GM18502 (cell line): ENCODE data around the gene FITM2.
A peak's percentile ranks its signal among the peaks of the same experiment; 100 is the strongest.
"Not testable (repeated sequence)": the region's sequence is repeated elsewhere in the genome, so short reads cannot be mapped to it uniquely, and the experiment has no call there.

Experiments
- ATAC-seq: cut with Tn5 transposase; IDR thresholded peaks from one replicate; pipeline ENCODE4 v1.9.1; 2021; ENCODE audit warnings: mild to moderate bottlenecking; ENCODE audit not compliant: unreplicated experiment, poor library complexity

The FITM2 gene, protein sequence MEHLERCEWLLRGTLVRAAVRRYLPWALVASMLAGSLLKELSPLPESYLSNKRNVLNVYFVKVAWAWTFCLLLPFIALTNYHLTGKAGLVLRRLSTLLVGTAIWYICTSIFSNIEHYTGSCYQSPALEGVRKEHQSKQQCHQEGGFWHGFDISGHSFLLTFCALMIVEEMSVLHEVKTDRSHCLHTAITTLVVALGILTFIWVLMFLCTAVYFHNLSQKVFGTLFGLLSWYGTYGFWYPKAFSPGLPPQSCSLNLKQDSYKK

DNA sequence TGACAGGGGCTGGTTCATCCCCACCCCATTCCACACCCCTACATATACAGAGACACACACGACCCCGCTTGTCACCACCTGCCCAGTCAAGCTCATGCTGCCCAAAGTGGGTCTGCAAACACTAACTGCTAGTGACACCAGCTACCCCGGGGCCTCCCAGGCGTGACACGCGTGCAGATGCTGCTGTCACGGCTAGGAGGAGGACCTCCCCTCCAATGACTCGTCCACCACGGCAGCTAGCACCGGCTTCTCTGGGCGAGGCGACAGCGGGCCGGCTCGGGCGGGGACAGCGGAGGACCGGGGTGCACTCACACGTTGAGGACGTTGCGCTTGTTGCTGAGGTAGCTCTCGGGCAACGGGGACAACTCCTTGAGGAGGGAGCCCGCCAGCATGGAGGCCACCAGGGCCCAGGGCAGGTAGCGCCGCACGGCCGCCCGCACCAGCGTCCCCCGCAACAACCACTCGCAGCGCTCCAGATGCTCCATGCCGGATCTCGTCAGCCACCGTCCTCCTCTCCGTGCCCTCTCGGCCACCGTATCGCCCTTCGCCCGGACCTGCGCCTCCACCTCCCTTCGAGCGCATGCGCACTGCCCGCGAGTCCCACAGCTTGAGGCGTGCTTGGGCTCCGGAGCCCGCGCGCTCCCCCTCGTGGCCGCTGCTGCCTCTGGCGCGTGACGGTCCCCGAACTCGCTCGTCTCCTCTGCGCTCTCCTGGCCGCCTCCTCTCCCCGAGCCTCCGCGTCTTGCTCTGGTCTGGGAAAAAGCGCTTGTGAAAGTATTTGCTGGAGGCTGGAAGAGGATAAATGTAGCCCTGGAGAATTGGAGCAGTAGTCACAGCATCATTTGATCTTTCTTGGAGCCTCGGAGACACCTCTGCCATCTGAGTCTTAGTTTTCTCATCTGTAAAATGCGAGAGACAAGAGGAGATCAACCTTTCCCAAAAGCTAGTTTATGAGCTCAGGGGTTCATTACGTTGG is at the start of gene FITM2:
FITM2 (minus strand) TSS at position 539 of the 976 bp plus-strand sequence; CDS start at position 485, 54 bp downstream.
- ATAC-seq, result peak; percentile 92

DNA sequence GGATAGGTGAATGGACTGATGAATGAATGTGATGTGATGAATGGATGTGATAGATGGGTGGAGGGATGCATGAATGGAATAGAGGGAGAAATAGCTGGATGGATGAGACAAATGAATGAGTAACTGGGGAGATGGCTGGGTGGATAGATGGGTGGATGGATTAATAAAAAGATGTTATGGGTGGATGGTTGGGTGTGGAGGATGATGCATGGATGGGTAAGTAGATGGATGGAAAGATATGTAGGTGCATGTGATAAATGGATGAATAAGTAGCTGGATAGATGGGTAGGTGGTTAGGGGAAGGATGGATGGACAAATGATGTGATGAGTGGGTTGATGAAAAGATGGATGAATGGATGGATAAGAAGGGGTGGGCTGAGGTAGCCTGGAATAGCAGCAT is 49.2 kb upstream of the FITM2 start:
- ATAC-seq, result no peak

DNA sequence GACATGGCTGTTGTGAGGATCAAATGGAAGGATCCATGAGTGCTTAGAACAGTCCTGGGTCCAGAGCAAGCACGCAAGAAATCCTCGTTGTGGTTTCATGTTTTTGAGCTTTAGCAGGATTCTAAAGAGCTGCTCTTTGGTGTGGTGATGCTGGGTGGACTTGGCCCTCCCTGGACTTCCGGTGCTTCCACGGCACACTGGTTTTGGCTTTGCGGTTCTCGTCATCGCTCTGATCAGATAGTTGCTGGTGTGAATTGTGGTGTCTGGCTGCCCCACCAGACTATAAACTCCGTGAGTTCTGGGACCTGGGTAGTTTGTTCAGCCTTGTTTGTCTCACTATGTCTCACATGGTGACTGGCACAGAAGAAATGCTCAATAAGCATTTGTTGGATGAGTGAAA is 47.8 kb upstream of the FITM2 start:
- no peak for ATAC-seq

DNA sequence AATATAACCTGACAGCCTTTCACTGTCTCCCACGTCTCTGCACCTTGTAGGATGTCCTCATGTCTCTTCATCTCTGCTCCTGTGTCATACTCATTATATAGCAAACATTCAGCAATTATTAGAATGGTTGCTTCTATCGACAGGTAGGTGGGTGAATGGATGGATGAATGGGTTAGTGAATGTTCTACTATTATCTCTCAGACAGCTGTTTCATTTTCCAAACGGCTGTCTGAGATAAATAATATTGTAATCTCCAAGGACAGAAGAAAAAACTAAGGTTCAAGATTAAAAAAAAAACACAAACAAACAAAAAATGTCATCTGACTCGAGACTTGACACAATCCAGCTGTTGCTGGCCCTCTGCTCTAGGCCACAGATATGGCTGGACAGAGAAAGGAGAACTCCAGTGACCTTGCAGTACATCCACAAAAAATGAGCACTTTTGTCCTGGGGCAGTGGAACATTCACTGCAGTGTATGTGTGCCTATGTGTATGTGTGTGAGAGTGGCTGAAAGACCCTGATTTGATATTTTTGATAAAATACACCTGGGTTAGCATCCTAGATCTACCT is 46.6 kb upstream of the FITM2 start:
- no peak for ATAC-seq

DNA sequence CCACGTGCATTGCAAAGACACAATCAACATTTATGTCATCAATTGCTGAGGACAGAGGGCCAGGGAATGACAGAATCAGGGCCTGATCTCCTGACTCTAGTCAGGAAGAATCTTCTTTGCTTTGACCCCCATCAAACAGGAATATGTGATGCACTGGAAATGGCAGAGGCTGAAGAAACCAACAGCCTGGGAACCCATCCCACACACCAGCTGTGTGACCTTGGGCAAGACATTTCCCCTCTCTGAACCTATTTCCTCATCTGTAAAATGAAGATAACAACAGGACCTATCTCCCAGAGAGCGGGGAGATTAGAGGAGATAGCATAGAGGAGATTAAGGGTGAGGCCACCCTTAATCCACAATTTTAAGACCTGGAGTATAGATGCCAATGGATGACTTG is 46.0 kb upstream of the FITM2 start:
- no peak for ATAC-seq

DNA sequence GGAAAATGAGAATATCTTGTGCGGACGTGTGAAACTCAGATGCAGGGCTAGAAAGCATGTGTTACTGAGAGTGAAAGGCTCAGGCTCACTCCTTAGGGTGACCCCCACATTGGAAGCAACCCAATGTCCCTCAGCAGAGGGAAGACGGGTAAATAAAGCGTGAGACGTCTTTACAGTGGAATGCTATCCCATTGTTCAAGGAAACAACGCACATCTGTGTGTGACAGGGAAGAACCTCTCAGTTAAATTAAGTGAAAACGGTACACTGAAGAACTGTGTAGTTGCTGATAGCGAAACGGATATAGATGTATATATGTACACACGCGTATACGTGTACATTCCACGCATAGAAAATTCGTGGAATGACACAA is 45.3 kb upstream of the FITM2 start:
- ATAC-seq, result no peak

DNA sequence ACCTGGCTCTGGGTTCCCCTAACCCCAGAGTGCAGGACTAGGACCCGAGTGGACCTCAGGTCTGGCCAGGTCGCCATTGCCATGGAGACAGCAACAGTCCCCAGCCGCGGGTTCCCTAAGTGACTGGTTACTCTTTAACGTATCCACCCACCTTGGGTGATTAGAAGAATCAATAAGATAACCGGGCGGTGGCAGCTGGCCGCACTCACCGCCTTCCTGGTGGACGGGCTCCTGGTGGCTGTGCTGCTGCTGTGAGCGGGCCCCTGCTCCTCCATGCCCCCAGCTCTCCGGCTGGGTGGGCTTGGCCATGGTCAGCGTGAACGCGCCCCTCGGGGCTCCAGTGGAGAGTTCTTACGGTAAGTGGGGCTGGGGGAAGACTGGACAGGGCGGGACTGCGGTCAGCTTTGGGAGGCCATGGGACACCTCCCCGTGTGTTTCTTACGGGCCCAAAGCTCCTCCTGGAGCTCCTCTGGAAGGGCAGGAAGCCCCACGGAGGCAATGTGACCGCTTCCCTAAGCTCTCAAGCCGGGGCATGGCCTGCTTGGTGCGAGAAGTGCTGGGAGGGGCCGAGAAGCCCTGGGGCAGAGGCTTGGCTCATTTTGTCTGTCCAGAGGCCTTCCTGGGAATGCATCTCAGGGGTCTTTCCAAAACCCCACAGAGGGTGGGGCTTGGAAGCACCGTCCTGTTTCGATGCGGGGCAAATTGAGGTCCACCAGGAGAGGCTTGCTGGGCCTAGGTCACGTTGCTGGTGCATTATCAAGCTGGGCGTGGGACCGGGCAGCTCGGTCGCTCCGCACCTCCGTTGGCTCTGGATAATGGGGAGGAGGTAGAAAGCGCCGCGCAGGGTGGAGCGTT is 44.7 kb upstream of the FITM2 start, which contains the start of gene HNF4A:
HNF4A (plus strand) TSS at position 202 of the 855 bp plus-strand sequence; CDS start at position 308, 106 bp downstream.
- ATAC-seq, result no peak

DNA sequence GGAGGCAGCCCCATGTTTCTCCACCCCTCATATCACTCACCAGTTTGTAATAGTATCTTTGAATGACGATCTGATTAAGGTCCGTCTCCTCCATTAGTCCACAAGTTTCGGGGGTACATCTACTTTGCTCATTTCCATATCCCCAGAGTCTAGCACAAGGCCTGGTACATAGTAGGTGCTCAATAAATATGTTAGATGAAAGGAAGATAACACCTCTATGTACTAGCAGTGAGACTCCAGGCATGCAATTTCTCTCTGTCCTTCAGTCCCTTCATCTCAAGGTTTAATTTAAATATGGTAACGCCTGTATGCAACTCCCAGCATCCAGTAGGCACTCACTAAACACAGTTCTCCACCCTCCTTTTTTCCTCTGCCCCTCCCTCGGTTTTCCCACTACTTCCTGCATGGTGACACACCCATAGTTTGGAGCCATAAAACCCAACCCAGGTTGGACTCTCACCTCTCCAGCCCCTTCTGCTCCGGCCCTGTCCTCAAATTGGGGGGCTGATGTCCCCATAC is 44.0 kb upstream of the FITM2 start:
- no peak for ATAC-seq

DNA sequence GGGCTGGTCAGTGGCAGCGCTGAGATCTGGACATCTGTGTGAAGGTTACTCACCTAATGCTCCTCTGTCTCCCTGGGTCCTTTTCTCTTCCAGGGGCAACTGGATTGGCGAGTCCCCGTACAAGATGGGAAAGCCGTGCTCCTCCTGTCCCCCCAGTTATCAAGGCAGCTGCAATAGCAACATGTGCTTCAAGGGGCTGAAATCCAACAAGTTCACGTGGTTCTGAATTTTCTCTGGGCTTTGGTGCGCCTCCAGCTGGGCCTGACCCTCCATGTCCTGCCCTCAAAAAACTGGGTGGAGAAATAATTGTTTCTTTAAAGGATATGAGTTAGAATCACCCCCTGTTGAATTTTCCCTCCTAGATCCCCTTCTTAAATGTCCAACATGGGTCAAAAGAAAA is 39.6 kb upstream of the FITM2 start:
- ATAC-seq, result no peak

DNA sequence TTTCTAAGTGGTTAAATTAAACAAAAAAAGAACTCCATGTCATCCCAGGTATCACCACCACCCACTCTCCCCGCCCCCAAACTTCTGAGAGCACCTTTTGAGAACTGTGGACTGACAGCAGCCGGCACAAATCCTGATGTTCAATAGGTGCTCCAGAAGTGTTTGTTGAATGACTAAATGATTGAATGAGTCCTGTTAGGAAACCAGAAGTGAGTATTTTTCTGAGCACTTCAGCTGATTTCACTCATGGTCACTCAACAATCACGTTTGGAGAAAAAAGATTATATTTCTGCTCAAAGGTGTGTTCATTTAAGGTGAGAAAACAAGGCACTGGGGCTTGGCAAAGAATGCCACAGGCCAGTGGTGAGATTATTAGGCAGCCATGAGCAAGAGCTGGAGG is 38.3 kb upstream of the FITM2 start:
- no peak for ATAC-seq

DNA sequence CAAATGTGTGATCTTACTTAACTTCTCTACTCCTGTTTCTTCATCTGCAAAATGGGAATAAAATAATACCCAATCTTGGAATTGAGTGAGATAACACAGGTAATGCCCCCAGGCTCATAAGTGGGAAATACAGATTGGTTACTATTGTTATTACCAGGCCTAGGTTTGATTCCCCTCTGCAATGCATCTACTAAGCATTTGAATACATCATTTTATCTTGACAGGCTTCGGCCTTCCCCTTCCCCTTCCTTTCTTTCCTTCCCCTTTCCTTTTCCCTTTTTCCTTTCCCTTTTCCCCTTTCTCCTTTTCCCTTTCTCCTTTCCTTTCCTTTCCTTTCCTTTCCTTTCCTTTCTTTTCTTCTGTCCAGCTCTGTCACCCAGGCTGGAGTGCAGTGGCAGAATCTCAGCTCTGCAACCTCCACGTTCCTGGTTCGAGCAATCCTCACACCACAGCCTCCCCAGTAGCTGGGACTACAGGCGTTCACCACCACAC is 37.2 kb upstream of the FITM2 start:
- no peak for ATAC-seq

DNA sequence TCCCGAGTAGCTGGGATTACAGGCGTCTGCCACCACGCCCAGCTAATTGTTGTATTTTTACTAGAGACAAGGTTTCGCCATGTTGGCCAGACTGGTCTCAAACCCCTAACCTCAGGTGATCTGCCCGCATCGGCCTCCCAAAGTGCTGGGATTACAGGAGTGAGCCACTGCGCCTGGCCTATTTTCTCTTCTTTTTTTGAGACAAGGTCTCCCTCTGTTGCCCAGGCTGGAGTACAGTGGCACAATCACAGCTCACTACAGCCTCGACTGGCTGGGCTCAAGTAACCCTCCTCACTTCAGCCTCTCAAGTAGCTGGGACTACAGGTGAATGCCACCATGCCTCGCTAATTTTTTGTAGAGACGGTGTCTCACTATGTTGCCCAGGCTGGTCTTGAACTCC is 34.9 kb upstream of the FITM2 start:
- not testable (repeated sequence) for ATAC-seq

DNA sequence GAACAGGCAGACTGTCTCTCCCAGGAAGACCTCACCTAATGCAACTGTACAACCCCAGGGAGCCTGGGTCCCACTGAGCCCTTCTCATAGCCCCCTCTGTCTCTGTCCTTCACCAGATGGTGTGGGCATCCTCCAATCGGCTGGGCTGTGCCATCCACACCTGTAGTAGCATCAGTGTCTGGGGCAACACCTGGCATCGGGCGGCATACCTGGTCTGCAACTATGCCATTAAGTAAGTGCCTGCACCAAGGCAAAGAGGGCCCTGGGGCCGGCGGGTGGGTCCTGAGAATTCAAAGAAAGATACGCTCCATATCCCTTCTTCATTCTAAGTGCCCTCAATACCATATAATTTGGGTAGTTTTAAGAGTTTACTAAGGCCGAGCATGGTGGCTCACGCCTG is 34.1 kb upstream of the FITM2 start:
- no peak for ATAC-seq

DNA sequence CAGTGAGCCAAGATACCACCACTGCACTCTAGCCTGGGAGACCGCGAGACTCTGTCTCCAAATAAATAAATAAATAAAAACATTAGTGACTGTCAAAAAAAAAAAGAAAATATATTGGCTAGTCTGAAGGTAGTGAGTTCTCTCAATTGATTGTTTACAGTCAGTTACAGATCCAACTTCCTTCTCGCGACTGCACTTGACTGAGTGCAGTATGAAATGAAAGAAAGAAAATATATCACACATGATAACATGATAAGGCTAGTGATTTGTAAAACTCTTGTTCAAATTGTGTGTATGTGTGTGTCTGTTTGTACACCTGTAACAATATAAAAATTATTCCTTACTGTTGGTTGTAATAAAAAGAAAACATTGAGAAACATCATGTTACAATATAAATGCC is 33.7 kb upstream of the FITM2 start:
- no peak for ATAC-seq

DNA sequence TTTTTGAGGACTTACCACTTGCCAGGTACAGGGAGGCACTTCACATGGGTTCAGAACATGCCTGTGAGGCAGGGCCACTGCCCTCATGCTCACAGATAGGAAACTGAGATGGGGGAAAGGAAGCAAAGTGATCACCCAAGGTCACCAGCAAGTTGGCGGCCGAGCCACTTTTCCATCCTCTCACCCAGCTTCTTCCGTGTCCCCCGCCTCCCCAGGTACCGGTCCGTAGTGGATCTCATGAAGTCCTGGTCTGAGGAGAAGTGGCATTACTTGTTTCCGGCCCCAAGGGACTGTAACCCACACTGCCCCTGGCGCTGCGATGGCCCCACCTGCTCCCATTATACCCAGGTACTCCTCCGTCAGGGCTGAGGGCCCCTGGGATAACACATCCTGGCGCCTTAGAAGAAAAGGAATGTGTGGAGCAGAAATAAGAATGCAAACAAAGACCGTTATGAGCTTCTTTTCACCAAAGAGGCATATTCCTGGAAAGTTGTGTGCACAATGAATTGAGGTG is 32.2 kb upstream of the FITM2 start:
- ATAC-seq, result no peak

DNA sequence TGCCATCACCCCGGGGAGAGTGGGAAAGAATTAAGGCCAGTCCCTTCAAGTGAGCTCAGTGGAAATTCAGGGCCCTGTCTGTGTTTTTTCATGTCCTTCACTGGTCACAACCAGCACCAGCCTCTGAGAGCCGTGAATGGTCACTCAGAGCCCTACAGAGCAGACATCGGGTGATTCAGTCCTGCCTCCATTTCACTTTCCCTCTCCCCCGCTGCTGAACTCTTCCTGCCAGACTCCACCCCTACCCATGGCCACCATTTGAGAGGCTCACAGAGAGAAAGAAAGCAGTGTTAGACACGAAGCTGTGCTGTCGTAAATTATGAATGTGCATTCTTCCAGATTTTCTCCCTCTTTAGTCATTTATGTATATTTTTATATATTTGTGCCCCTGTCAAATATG is 31.2 kb upstream of the FITM2 start:
- no peak for ATAC-seq

DNA sequence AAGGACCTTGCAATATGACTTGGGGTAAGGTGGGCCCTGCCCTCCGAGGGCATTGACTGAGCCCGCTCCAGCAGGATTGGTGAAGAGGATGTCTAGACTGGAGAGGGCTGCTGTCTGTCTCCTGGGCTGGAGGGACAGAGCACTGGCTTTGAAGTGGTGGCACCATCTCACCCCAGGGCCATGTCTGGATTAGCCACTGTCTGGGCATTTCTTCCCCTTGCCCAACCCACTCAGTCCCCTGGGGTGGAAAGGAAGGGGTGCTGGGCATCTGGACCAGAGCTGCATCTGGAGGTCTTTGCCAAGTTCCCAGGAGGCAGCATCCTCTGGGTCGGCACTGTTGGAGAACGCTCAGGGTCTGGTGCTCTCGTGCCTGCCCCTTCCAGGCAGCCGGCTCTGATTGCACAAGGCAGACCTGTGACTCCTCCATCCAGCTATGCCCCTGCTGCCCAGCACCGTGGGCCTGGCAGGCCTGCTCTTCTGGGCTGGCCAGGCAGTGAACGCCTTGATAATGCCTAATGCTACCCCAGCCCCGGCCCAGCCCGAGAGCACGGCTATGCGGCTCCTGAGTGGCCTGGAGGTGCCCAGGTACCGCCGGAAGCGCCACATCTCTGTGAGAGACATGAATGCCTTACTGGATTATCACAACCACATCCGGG is 25.9 kb upstream of the FITM2 start, which contains the start of gene R3HDML:
R3HDML (plus strand) TSS at position 319 of the 656 bp plus-strand sequence; CDS start at position 434, 115 bp downstream.
- no peak for ATAC-seq

DNA sequence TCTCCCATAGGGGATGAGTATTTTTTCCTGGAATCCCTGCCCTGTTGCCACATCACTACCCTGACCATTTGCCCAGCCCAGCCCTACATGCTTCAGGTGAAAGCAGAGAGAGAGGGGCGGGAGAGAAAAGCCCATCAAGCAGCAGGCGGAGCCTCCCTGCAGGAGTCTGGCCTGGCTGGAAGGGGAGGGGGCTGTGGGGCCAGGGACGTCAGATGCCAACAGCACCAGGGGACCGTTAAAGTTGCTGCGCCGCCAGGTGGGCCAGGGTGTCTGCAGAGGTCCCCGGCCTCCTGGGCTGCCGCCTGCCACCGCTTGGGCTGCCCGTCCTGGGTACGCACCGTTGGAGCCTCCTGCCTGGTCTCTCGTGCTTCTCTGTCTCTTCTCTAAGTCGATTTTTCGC is 25.1 kb upstream of the FITM2 start:
- no peak for ATAC-seq

DNA sequence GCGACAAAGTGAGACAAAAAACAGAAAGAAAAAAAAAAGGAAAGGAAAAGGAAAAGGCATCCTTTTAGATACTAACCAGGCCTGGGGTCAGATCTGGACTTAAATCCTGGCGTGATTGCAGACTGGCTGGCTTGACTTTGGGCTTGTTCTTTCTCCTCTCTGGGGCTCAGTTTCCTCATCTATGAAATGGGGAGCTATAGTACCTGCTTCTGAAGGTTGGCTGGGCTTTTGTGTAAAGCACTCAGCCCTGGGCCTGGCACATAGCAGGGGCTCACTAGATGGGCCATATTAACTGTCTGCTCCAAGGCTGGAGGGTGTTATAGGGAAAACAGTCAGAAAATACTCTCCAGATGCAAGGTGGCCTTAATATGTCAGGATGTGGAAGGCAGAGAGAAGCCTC is 24.7 kb upstream of the FITM2 start:
- ATAC-seq, result no peak
